Fibroblast of pulmonary artery (primary cell): ENCODE data around the gene CBLN2.

Experiments used
- DNase-seq: peaks from one replicate; pipeline ENCODE4 v3.0.0-alpha.2; 2010; ENCODE audit warnings: low read depth
- H3K4me3 ChIP-seq: replicated peaks from 2 replicates; pipeline ENCODE4 v1.5.1; 2011; ENCODE audit warnings: low read depth, mild to moderate bottlenecking, control low read depth, low read length, moderate library complexity
- TF ChIP-seq, protein P1 (sequence below): IDR thresholded peaks from 2 replicates; pipeline ENCODE4 v1.5.1; 2011; ENCODE audit warnings: mild to moderate bottlenecking, control low read depth, low read length, inconsistent platforms; ENCODE audit errors: missing control alignments

Gene CBLN2

DNA sequence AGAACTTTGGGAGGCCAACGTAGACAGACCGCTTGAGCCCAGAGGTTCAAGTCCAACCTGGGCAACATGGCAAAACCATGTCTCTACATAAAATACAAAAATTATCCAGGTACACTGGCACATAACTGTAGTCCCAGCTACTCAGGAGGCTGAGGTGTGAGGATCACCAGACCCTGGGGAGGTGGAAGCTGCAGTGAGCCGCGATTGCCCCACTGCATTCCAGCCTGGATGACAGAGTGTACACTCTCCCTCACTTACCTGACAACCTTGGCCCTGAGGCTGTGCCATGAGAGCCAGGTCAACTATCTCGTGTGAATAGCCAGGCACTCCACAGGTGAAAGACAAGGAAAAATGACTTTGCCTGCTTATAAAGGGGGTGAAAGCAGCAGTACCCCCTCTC, 39.3 kb downstream of the CBLN2 start:
- no peak overlapping the region for H3K4me3 ChIP-seq
- TF ChIP-seq, protein P1, sequence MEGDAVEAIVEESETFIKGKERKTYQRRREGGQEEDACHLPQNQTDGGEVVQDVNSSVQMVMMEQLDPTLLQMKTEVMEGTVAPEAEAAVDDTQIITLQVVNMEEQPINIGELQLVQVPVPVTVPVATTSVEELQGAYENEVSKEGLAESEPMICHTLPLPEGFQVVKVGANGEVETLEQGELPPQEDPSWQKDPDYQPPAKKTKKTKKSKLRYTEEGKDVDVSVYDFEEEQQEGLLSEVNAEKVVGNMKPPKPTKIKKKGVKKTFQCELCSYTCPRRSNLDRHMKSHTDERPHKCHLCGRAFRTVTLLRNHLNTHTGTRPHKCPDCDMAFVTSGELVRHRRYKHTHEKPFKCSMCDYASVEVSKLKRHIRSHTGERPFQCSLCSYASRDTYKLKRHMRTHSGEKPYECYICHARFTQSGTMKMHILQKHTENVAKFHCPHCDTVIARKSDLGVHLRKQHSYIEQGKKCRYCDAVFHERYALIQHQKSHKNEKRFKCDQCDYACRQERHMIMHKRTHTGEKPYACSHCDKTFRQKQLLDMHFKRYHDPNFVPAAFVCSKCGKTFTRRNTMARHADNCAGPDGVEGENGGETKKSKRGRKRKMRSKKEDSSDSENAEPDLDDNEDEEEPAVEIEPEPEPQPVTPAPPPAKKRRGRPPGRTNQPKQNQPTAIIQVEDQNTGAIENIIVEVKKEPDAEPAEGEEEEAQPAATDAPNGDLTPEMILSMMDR, result no peak
- DNase-seq, result no peak

GRCh38 chr18:72502671-72503431, 41.3 kb downstream of the CBLN2 start:
- H3K4me3 ChIP-seq, result no peak overlapping the region
- TF ChIP-seq, protein P1, result no peak

DNA sequence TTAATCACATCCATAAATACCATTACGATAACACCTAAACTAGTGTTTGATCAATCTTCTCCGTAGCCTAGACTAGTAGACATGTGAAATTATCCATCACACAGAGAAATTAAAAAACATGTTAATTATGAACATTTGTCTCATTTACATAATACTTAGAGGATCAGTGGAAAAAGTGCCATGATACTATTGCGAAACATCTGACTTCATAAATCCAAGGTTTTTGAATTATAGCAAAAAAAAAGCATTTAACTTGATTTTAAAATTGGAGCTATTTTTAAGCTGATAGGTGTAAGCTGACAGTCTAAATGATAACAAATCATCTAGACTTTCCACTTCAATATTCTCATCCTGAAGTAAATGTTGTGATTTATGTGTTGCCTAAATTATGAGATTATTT, 51.6 kb downstream of the CBLN2 start:
- no peak for DNase-seq
- no peak overlapping the region for H3K4me3 ChIP-seq
- TF ChIP-seq, protein P1, result no peak

More at GRCh38 chr18:72502671-72503431, 41.3 kb downstream of the CBLN2 start:
- no peak for DNase-seq
